HG03196 (cell line): ENCODE measurements around the gene GFRA1.

Experiments used
- ATAC-seq: cut with Tn5 transposase; IDR thresholded peaks from one replicate; pipeline ENCODE4 v1.9.1; 2021; ENCODE audit not compliant: unreplicated experiment

The GFRA1 gene

GRCh38 chr10:116109481-116109880, 163.5 kb downstream of the GFRA1 start:
- no peak for ATAC-seq

GRCh38 chr10:116108095-116108494, 164.9 kb downstream of the GFRA1 start:
- ATAC-seq: no peak

- no peak for ATAC-seq
These were observed 166.4 kb downstream of the GFRA1 start for GRCh38 chr10:116106611-116107010.

GRCh38 chr10:116105264-116105663, 167.7 kb downstream of the GFRA1 start:
- ATAC-seq: no peak

DNA sequence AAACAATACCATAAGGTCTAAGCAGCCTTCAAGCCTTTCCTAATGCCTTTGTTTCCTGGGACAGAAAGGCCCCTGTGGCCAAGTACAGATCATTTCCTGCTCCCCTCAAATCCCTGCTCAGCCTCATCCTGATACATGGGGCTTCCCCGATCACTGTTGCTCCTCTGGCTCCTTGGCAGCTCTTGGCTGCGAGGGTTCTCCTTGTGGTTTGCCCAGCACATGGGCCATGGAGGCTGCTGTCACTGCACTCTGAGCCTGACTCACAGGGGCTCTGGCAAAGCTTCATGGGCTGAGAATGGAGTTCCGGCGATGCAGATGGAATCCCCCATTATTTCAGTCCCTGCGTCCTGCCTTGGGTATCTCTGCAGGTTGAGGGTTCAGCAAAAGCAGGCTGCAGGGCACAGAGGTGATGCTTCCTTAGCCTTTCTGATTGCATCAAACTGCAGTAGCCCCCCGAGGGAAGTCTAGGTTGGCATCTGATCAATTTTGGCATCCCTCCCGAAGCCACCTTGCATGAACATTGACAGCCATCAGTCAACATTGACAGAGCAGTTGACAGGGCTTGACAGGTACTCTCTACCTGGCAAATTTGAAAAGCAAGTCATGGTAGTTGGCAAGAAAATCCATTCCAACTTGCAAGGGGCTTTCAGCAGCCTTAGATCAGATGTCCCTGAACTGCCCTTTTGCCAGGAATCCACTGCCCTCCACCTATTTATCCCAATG, 168.6 kb downstream of the GFRA1 start:
- no peak for ATAC-seq

GRCh38 chr10:116103668-116104067, 169.3 kb downstream of the GFRA1 start:
- ATAC-seq: no peak

- ATAC-seq: no peak
These were observed 171.2 kb downstream of the GFRA1 start for GRCh38 chr10:116101616-116102315.

DNA sequence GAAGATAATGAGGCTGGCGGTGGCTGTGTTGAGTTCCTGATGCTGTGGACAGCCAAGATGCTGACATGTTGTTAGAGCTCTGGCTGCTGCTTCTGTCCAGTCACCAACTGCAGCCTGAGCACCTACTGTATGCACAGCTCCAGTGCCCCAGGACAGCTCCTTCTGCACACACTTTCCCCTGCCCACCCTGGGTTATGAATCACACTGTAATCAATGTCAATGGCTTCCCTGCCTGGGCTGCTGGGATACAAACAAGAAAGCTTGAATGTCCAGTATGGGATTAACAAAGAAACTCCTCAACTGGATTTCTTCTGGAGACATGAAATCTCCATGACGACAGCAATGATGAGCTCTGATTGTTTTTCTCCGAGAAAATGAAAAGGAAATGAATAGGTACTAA, 172.0 kb downstream of the GFRA1 start:
- no peak for ATAC-seq

GRCh38 chr10:116099023-116099420, 174.0 kb downstream of the GFRA1 start:
- no peak for ATAC-seq

GRCh38 chr10:116098411-116099022, 174.5 kb downstream of the GFRA1 start:
- no peak for ATAC-seq

GRCh38 chr10:116097239-116097784, 175.7 kb downstream of the GFRA1 start:
- no peak for ATAC-seq

GRCh38 chr10:116096526-116096925, 176.5 kb downstream of the GFRA1 start:
- ATAC-seq: no peak

- no peak for ATAC-seq
These were observed 178.7 kb downstream of the GFRA1 start for GRCh38 chr10:116094356-116094755.

DNA sequence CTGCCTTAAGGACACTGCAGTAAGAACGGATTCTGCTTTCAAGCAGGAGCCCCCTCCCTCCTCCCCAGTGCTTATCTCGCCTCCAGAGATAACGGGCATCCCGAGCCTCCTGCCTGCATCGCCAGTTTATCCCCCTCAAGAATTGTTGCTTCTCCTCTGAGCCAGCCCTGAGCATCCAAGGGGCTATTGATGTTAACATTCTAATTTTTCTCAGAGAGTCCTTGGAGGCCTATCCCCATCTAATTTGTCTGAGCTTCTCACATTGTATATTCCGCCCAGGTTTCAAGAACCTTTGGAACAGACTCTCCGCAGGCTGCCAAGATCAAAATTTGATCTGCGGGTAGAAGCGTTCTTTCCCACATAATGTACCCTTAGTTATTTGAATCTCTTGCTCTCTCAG, 180.0 kb downstream of the GFRA1 start:
- no peak for ATAC-seq

GRCh38 chr10:116088985-116089384, 184.0 kb downstream of the GFRA1 start:
- no peak for ATAC-seq

- no peak for ATAC-seq
These were observed 187.7 kb downstream of the GFRA1 start for GRCh38 chr10:116085323-116085722.

- no peak for ATAC-seq
These were observed 188.8 kb downstream of the GFRA1 start for GRCh38 chr10:116084161-116084560.

DNA sequence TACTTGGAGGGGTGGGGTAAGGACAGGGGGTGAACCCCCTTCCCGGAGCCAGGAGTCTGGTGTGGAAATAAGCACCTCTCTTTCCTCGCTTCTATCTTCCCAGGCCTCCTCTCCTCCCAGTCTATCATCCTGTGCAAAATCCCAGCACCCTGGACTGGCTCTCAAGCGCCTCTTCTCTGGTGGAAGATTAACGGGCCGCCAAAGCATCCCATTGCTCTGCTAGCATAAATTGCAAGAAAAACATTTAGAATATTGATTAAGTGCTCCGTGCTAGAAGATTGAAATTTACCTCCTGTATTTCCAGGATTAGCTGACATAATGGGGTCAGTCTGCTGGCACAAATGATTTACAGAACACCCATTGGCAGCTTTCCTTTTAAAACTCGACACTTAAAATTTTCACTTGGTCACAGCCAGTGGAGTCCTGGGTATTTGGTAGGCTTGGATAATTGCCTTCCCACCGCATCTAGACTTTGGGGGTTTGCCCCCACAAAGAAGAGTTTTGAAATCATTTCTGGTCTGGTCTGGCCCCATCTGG, 189.7 kb downstream of the GFRA1 start:
- no peak for ATAC-seq

DNA sequence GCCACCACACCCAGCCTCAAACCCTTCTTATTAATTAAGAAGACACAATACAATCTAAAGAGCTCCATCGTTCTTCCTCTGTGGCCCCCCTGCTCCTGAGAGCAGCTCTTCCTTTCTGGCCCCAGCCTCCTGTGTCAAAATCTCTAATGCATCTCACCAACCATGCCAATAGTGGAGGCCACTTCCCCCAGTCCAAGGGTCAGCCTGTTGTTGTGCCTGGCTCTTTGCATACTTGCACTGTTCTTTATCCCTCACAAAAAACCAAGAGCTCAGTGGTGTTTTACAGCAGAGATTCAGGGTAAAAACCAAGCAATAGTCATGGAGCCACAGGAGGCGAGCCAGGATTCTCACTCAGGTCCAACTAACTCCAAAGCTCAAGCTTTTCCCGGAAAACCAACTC, 190.2 kb downstream of the GFRA1 start:
- no peak for ATAC-seq

DNA sequence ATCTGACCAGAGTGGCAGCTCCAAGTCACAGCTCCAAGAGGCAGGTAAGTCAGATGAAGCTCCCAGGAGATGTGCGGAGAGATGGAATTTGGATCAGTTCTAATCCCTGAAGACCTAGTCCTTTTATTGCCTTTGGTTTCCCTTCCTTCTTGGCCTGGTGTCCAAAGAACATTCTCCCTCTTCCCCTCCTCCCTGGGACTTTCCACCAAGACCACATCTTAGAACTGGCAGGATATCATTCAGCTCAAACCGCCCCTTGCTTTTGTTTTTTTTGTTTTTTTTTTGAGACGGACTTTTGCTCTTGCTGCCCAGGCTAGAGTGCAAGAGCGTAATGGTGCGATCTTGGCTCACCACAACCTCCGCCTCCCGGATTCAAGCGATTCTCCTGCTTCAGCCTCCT, 190.8 kb downstream of the GFRA1 start:
- no peak for ATAC-seq

DNA sequence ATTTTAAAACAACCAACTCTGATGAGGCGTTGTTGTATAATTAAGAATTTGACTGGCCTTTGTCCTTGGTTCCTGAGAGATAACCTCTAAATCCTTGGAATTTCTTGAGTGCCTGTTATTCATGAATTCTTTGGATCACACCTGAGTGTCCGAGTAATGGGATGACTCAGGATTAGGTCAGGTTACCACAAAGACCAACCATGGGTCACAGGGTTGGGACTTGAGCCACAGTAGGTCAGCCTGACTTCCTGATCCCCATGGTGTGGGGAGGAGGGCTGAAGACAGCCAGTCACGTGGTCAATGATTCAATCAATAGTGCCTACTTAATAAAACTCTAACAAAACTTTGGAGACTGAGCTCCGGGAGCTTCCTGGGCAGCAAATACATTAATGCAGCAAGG, 192.5 kb downstream of the GFRA1 start:
- no peak for ATAC-seq

DNA sequence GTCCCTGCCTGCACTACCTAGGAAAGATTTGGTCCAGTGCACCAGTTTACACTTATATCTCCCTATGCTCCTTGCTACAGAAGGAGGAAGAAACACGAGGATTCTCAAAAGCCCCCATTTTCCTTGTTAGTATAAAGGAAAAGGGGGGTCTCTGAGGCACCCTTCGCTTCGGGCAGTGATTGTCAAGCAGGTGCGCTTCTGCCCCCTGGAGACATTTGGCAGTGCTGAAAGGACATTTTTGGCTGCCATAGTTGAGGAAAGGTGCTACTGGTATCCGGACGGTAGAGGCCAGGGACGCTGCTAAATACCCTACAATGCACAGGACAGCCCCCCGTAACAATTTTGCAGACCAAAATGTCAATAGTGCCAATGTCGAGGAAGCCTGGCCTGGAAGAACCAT, 193.7 kb downstream of the GFRA1 start:
- ATAC-seq: no peak
